ENCODE measurements around the gene PAGE2. TPM values are rescaled to one million over a fixed set of nuclear protein-coding genes. Genes with fewer than 3 reads are reported as not detected.

PAGE2 gene
- total and polyA plus RNA-seq, 9 of the 15 experiments (the other 6 are each of a cell fraction or from before 2014, with no cell fraction given): 0.40 to 3.7 (median 1.5) TPM; not detected in 1

DNA sequence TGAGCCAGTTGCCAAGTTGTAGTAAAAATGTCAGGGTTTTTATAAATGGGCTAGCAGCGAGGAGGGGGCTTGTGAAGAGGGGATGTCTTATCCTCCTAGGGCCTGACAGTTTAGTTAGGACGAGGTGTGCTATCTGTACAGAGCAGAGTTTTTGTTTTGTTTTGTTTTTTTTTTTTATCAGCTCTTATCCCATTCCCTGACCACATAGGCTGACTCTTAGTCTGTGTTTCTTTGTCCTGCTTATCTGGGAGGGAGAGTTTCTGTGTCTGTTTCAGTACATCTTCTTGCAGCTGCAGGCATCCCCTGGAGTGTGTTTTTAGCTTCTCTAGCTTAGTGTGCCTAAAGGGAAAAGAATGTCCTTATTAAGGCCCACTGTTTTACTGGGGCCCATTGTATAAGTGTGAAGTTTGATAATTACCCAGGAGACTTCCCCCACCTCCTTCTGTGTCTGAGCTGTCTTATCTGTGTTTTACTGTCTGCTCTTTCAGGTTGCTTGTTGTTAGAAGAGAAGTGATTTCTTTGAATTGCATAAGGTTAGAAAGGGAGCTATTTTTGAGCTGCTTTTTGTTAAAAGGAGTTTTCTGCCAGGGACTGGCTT lies 32.0 kb downstream of the PAGE2 start (continued):
- TF ChIP-seq ID3 (CRISPR knock-in tag; IDR thresholded peaks at IDR 0.05) (no peak), ID3 (tag; IDR thresholded peaks at IDR 0.05) (0 out of 2 replicates have a peak, but pooled peaks have one; percentile 32), HDAC2 (IDR thresholded peaks at IDR 0.05) (peak; percentile 62; the same call in 1 of the 2 replicates), PCBP1 (IDR thresholded peaks at IDR 0.05; ENCODE audit: low read depth, low read length, poor library complexity, severe bottlenecking) (no peak), TEAD4 (IDR thresholded peaks at IDR 0.05; ENCODE audit: low read length) (peak; percentile 91), TEAD4 (CRISPR knock-in tag; IDR thresholded peaks at IDR 0.05; ENCODE audit: borderline replicate concordance) (no peak), ILK (tag; IDR thresholded peaks at IDR 0.05; ENCODE audit: borderline replicate concordance, low read depth) (no peak), MTA1 (IDR thresholded peaks at IDR 0.05; ENCODE audit: borderline replicate concordance) (peak; percentile 72; the same call in 1 of the 2 replicates), ETV5 (CRISPR knock-in tag; IDR thresholded peaks at IDR 0.05; ENCODE audit: low read depth) (no peak), NFIC (IDR thresholded peaks at IDR 0.05) (peak; percentile 83), FOXM1 (IDR thresholded peaks at IDR 0.05; ENCODE audit: low read depth) (peak; percentile 68; the same call in 1 of the 2 replicates), FOXM1 (CRISPR knock-in tag; IDR thresholded peaks at IDR 0.05; ENCODE audit: low read depth) (no peak), ZNF785 (CRISPR knock-in tag; IDR thresholded peaks at IDR 0.05) (no peak), TBP (optimal IDR thresholded peaks at IDR 0.05; ENCODE audit: low read depth, low read length) (no peak), CC2D1A (IDR thresholded peaks at IDR 0.05) (peak; percentile 67; the same call in 1 of the 2 replicates), HDAC3 (IDR thresholded peaks at IDR 0.05; ENCODE audit: borderline replicate concordance, partially characterized antibody) (peak; percentile 87), EP300 (IDR thresholded peaks at IDR 0.05; ENCODE audit: low read length) (peak; percentile 65), ZNF239 (CRISPR knock-in tag; IDR thresholded peaks at IDR 0.05) (peak; percentile 84), LEF1 (IDR thresholded peaks at IDR 0.05) (0 out of 2 replicates have a peak, but pooled peaks have one; percentile 45), NCOA1 (IDR thresholded peaks at IDR 0.05; ENCODE audit: low read depth) (0 out of 2 replicates have a peak, but pooled peaks have one; percentile 38), CBFA2T2 (conservative IDR thresholded peaks at IDR 0.05) (peak; percentile 95)
- TF ChIP-seq, protein P1, sequence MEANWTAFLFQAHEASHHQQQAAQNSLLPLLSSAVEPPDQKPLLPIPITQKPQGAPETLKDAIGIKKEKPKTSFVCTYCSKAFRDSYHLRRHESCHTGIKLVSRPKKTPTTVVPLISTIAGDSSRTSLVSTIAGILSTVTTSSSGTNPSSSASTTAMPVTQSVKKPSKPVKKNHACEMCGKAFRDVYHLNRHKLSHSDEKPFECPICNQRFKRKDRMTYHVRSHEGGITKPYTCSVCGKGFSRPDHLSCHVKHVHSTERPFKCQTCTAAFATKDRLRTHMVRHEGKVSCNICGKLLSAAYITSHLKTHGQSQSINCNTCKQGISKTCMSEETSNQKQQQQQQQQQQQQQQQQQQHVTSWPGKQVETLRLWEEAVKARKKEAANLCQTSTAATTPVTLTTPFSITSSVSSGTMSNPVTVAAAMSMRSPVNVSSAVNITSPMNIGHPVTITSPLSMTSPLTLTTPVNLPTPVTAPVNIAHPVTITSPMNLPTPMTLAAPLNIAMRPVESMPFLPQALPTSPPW (CRISPR knock-in tag; IDR thresholded peaks at IDR 0.05): peak; percentile 53
- TF ChIP-seq, protein P2, sequence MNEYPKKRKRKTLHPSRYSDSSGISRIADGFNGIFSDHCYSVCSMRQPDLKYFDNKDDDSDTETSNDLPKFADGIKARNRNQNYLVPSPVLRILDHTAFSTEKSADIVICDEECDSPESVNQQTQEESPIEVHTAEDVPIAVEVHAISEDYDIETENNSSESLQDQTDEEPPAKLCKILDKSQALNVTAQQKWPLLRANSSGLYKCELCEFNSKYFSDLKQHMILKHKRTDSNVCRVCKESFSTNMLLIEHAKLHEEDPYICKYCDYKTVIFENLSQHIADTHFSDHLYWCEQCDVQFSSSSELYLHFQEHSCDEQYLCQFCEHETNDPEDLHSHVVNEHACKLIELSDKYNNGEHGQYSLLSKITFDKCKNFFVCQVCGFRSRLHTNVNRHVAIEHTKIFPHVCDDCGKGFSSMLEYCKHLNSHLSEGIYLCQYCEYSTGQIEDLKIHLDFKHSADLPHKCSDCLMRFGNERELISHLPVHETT (CRISPR knock-in tag; conservative IDR thresholded peaks at IDR 0.05 in 1 of 2, IDR thresholded peaks at IDR 0.05 in 1 of 2): peak in 1 of 2 experiments; percentile 50; a peak in 1 of 4 replicates
- TF ChIP-seq, protein P3, sequence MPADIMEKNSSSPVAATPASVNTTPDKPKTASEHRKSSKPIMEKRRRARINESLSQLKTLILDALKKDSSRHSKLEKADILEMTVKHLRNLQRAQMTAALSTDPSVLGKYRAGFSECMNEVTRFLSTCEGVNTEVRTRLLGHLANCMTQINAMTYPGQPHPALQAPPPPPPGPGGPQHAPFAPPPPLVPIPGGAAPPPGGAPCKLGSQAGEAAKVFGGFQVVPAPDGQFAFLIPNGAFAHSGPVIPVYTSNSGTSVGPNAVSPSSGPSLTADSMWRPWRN (IDR thresholded peaks at IDR 0.05; ENCODE audit: low read depth): 0 out of 2 replicates have a peak, but pooled peaks have one; percentile 25
- TF ChIP-seq, protein P4, sequence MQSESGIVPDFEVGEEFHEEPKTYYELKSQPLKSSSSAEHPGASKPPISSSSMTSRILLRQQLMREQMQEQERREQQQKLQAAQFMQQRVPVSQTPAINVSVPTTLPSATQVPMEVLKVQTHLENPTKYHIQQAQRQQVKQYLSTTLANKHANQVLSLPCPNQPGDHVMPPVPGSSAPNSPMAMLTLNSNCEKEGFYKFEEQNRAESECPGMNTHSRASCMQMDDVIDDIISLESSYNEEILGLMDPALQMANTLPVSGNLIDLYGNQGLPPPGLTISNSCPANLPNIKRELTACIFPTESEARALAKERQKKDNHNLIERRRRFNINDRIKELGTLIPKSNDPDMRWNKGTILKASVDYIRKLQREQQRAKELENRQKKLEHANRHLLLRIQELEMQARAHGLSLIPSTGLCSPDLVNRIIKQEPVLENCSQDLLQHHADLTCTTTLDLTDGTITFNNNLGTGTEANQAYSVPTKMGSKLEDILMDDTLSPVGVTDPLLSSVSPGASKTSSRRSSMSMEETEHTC (IDR thresholded peaks at IDR 0.05): no peak
